ENCODE results near the gene TRA2A. TPM values are rescaled to one million over a fixed set of nuclear protein-coding genes. Genes with fewer than 3 reads are reported as not detected.

Gene TRA2A
- total RNA-seq, 4 donors from 2014 or later = 31.6 to 49.0 (median 42.8) TPM

DNA sequence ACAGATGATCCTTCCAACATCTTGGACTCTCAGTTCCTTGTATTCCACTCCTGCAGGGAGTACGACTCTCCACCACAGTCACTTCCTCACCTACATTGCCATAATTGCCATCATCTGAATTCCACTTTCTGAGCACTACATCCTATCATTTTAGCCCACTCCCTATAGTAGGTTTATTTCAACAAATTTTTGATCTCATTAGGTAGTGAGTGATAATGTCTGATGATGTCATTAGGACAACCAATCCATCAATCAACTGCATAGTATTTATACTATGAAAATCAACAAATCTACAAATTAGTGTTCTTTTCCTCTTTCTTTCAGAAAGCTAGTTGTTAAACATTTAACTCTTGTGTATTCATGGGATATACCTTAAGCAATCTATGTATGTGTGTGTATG lies 13.7 kb upstream of the TRA2A start:
- intact Hi-C loops (cut with DNase I) = no loop called here
- H3K27me3 ChIP-seq = no peaks in the 10 kb centered on the region
- DNase-seq = no peak
- H3K4me3 ChIP-seq (replicated peaks in 1 of 3) = no peak overlapping the region
- no peaks in the 10 kb centered on the region for H3K4me1 ChIP-seq
- no peaks in the 10 kb centered on the region for H3K36me3 ChIP-seq
- TF ChIP-seq, protein P1, sequence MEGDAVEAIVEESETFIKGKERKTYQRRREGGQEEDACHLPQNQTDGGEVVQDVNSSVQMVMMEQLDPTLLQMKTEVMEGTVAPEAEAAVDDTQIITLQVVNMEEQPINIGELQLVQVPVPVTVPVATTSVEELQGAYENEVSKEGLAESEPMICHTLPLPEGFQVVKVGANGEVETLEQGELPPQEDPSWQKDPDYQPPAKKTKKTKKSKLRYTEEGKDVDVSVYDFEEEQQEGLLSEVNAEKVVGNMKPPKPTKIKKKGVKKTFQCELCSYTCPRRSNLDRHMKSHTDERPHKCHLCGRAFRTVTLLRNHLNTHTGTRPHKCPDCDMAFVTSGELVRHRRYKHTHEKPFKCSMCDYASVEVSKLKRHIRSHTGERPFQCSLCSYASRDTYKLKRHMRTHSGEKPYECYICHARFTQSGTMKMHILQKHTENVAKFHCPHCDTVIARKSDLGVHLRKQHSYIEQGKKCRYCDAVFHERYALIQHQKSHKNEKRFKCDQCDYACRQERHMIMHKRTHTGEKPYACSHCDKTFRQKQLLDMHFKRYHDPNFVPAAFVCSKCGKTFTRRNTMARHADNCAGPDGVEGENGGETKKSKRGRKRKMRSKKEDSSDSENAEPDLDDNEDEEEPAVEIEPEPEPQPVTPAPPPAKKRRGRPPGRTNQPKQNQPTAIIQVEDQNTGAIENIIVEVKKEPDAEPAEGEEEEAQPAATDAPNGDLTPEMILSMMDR (IDR thresholded peaks at IDR 0.05) = no peak
- no peak for TF ChIP-seq POLR2A (IDR thresholded peaks at IDR 0.05)
- H3K27ac ChIP-seq = no peak overlapping the region
- 78 to 84% methylated on average over 1 of the region's 1 CpG for WGBS, 2 donors
- no peaks in the 10 kb centered on the region for H3K9me3 ChIP-seq

DNA sequence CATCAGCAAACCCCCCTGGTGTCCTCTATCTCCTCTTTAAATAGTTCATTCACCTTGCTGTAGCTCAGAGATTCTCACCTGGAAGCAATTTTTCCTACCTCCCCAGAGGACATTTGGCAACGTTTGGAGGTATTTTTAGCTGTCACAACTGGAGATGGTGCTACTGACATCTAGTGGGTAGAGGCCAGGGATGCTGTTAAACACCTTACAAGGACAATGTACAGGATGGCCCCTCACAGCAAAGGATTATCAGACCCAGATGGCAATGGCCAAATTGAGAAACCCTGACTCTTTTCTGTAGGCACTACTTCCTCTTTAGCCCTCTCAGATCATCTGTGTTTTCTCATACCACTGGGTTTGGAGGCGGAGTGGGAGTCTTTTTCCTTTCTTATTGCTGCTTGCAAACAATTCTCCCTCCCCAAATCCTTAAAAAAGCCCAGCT lies 13.2 kb upstream of the TRA2A start:
- TF ChIP-seq POLR2A (IDR thresholded peaks at IDR 0.05) = no peak
- TF ChIP-seq, protein P1 (IDR thresholded peaks at IDR 0.05) = peak in 4 of 6 experiments; percentile 22 to 36 (median 29)
- DNase-seq = peak in 1 of 2 donors; percentile 5
- intact Hi-C loops (cut with DNase I) = no loop called here

DNA sequence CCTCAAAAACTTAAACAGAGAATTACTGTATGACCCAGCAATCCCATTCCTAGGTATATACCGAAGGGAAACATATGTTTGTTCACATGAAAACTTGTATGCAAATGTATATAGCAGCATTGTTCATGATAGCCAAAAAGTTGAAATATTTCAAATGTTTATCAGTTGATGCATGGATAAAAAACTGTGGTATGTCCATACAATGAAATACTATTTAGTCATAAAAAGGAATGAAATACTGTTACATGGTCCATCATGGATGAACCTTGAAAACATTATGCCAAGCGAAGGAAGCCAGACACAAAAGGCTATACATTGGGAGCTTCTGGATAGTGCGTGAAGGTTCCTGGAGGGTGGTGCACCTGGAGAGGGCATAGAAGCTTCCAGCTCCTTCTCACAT lies 11.0 kb upstream of the TRA2A start:
- H3K27me3 ChIP-seq = no peaks in the 10 kb centered on the region
- H3K27ac ChIP-seq = no peak overlapping the region
- 98% methylated on average over 3 of the region's 3 CpGs for WGBS, 2 donors
- H3K36me3 ChIP-seq = no peaks in the 10 kb centered on the region
- DNase-seq = no peak
- intact Hi-C loops (cut with DNase I) = no loop called here
- no peak for TF ChIP-seq POLR2A (IDR thresholded peaks at IDR 0.05)
- TF ChIP-seq, protein P1 (IDR thresholded peaks at IDR 0.05) = no peak
- no peaks in the 10 kb centered on the region for H3K9me3 ChIP-seq
- H3K4me1 ChIP-seq = no peaks in the 10 kb centered on the region
- H3K4me3 ChIP-seq (replicated peaks in 1 of 3) = no peak overlapping the region

More for the DNA sequence above, 13.2 kb upstream of the TRA2A start:
- H3K36me3 ChIP-seq = no peaks in the 10 kb centered on the region
- no peak overlapping the region for H3K4me3 ChIP-seq (replicated peaks in 1 of 3)
- no peaks in the 10 kb centered on the region for H3K4me1 ChIP-seq
- 35 to 44% methylated on average over 2 of the region's 2 CpGs for WGBS, 2 donors
- H3K27me3 ChIP-seq = no peaks in the 10 kb centered on the region
- H3K9me3 ChIP-seq = no peaks in the 10 kb centered on the region
- H3K27ac ChIP-seq = no peak overlapping the region

DNA sequence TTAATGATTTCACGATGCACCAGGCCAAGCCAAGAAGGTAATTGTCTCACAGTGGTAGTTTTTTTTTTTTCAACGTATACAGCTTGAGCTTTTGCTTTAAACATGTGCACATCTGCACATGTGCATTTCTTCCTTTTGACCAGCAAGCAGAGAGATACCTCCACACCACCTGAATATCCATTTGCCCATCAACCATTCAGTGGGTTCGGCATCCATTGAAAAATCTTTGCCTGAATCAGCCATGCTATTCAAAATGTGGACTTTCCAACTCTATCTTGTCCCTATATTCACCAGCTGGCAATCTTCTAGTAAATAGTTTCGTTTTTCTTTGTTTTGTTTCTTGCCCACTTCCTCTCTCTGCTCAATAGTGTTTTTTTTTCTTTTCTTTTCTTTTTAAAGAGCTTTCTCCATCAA lies 7.7 kb upstream of the TRA2A start:
- TF ChIP-seq, protein P1 (IDR thresholded peaks at IDR 0.05) = no peak
- no peak for TF ChIP-seq POLR2A (IDR thresholded peaks at IDR 0.05)
- intact Hi-C loops (cut with DNase I) = no loop called here

DNA sequence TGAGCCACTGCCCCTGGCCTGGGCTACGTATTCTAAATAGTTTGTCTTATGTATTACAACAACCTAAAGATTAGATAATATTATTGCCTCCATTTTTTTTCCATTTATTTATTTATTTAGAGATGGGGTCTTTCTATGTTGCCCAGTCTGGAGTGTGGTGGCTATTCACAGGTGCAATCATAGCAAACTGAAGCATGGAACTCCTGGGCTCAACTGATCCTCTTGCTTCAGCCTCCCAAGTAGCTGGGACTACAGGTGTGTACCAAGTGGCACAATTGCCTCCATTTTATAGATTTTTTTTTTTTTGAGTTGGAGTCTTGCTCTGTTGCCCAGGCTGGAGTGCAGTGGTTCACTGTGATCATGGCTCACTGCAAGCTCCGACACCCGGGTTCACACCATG lies 6.5 kb upstream of the TRA2A start:
- DNase-seq = no peak
- intact Hi-C loops (cut with DNase I) = no loop called here
- Histone ChIP-seq H3K27ac (no peak overlapping the region), H3K9me3 (no peaks in the 10 kb centered on the region), H3K4me1 (no peaks in the 10 kb centered on the region), H3K27me3 (no peaks in the 10 kb centered on the region), H3K4me3 (replicated peaks in 1 of 3) (no peak overlapping the region), H3K36me3 (no peaks in the 10 kb centered on the region)
- 95 to 97% methylated on average over 3 of the region's 3 CpGs for WGBS, 2 donors
- TF ChIP-seq POLR2A (IDR thresholded peaks at IDR 0.05) = no peak
- TF ChIP-seq, protein P1 (IDR thresholded peaks at IDR 0.05) = no peak

More for the DNA sequence above, 7.7 kb upstream of the TRA2A start:
- H3K9me3 ChIP-seq = no peaks in the 10 kb centered on the region
- no peak overlapping the region for H3K27ac ChIP-seq
- WGBS, 2 donors = 51 to 72% methylated on average over 4 of the region's 4 CpGs
- no peak for DNase-seq
- H3K36me3 ChIP-seq = no peaks in the 10 kb centered on the region
- no peaks in the 10 kb centered on the region for H3K4me1 ChIP-seq
- no peaks in the 10 kb centered on the region for H3K27me3 ChIP-seq
- H3K4me3 ChIP-seq (replicated peaks in 1 of 3) = no peak overlapping the region
